ENCODE results near the gene CDK5RAP3.
"Not testable (repeated sequence)": the region's sequence is repeated elsewhere in the genome, so short reads cannot be mapped to it uniquely, and the experiment has no call there.

Gene CDK5RAP3, protein sequence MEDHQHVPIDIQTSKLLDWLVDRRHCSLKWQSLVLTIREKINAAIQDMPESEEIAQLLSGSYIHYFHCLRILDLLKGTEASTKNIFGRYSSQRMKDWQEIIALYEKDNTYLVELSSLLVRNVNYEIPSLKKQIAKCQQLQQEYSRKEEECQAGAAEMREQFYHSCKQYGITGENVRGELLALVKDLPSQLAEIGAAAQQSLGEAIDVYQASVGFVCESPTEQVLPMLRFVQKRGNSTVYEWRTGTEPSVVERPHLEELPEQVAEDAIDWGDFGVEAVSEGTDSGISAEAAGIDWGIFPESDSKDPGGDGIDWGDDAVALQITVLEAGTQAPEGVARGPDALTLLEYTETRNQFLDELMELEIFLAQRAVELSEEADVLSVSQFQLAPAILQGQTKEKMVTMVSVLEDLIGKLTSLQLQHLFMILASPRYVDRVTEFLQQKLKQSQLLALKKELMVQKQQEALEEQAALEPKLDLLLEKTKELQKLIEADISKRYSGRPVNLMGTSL

DNA sequence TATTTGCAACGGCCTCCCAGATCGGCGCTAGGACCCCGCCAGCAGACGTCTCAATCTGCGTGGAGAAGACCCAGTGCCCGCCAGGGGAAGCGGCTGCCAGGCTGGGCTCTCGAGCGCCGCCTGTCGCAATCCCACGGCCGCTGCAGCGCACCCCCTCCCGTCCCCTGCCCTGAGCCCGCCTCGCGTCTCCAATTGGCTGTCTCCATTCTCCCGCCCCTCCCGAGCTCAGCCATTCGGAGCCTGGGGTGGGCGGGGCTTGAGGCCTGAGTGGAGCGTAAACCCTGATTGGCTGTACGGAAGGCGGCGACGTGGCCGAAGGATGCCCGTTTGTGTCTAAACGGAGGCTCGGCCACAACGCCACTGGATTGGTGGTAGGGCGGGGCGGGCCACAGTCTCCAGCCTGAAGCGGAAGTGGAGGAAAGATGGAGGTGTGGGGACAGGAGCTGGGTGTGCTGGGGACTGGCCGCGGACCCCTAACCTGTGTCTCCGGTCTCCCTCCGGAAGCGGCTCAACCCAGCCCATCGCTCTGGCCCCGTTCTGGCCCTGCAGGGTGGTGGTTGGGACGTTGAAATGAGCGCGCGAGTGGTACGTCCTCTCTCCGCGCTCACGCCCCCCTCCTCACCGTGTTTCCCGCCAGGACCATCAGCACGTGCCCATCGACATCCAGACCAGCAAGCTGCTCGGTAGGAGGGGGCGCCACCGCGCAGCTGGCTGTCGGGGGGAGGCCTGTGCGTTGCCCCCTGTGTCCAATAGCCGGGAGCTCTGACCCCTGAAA lies at the start of gene CDK5RAP3:
TSS of gene CDK5RAP3 (plus strand) at position 389 of the 775 bp plus-strand sequence. CDS start at position 423, 34 bp downstream.
- peak; percentile 99 for DNase-seq

DNA sequence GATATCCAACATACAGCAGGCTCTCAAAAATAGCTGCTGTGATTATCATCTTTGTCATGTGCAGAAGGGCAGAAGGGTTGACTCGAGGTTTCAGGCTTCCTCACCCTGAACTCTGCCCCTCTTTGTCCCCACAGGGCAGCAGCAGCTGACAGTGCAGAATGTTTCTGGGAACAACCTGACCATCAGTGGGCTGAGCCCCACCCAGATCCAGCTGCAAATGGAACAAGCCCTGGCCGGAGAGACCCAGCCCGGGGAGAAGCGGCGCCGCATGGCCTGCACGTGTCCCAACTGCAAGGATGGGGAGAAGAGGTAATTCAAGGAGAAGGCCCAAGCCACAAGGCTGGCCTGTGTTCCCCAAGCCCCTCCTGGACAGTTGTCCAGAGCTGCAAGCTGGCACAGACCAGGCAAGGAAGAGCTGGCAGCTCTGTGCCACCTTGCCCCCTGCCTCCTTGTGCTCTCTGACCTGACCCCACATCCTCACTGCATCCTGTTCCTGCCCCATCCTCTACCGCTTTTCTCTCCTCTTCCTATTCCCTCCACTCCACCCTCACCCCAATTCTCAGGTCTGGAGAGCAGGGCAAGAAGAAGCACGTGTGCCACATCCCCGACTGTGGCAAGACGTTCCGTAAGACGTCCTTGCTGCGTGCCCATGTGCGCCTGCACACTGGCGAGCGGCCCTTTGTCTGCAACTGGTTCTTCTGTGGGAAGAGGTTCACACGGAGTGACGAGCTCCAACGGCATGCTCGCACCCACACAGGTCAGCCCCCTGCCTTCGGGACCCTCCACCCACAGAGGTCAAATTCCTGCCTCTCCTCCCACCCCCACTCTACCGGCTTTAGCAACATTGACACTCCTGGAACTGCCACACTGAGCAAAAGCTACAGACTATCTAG lies 45.9 kb upstream of the CDK5RAP3 start:
- DNase-seq = no peak

DNA sequence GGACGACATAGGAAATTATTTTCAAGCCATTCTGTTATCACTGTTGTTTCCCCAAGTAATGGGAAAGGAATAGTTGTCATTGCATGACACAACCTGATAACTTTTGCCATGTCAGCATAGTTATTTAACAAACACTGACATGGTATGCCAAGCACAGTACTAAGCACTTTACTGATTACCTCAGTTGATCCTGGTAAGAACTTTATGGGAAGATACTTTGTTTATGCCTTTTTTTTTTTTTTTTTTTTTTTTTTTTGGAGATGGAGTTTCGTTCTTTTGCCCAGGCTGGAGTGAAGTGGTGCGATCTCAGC lies 45.3 kb upstream of the CDK5RAP3 start:
- no peak for DNase-seq

DNA sequence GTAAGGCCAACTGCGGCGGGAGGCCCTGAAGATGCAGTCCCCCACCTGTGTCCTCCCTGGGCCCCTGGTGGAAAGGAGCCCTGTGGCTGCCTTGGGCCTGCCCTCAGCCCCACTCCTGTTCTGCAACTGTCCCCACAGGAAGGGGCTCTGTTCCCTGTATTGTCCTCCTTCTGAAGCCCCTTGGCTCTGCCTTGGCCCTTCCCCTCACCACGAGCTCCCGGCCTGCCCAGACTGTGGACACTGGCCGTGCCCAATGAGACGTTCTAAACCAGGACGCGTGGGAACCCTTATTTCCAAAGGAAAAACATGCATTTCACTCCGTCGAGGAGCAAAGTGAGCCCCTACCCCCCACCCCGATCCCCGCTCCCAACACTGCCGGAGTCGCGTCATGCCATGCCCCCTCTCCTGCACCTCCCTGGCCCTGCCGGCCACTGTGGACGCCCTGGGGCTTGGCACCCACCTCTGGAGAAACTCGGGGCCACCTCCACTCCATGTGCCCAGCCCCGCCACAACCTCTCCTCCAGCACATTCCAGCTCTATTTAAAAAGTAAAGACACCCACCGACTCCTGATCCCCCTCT lies 43.0 kb upstream of the CDK5RAP3 start:
- no peak for DNase-seq

DNA sequence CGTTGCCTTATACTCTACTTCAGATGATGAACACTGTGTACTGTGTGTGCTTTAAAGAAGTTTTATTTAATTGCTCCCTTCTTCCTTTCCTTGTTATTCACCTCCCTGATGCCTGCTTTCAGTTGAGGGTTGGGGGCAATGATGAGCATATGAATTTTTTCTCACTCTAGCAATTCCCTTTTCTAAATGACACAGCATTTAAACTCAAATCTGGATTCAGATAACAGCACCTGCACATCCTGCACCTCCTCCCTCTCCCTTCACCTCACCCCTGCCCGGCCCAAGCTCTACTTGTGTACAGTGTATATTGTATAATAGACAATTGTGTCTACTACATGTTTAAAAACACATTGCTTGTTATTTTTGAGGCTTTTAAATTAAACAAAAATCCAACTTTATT lies 42.5 kb upstream of the CDK5RAP3 start:
- no peak for DNase-seq

DNA sequence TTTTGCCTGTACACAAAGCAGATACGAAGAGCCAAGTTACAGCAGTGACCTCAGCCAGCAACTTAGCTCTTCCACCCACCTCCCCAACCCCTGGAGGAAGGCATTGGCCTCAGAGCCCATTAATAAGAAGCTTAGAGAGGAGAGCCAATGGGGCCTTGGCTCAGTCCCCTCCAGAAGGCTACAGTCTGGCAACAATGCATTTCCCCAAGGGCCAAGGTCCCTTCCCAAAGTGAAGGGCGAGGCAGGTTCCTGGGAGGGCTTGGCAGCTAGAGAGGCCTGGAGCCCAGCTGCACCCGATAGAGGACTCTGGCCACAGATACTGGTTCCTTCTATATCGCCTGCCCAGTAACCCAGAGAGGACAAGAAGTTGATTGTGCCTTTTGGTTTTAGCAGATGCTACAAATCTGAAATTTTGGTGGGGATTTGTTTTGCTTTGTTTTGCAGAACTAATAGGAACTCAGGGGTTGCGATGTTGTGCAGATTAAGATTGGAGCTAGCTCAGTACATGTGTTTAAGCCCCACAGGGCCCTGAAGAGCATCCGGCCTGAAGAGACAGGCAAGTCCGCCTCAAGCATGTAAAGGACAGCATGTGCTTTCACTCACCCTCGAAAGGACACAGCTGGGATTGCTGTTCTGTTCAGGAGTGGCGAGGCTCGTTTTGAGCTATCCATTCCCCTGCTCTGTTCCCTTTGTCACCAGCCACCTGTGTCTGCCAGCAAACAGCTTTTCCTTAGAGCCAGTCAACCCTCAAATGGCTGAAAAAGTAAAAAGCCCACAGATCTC lies 41.5 kb upstream of the CDK5RAP3 start:
- no peak for DNase-seq

DNA sequence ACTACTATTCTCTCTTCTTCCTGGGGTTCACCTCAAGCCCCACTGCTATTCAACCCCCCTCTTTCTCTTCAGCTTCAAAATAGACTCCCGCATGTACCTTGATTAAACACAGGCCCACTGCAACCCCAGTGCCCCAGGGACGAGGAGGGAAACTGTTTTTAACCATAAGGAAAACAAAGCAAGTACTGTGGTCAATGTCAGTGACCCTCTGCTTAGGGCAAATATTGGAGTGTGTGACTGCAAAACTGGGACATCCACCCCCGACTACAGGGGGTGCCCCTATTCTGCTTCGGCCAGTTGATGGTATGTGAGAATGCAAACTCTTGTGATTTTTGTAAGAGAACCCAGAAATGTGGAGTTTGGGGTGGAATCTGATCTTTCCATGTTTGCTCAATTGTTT lies 39.1 kb upstream of the CDK5RAP3 start:
- no peak for DNase-seq

DNA sequence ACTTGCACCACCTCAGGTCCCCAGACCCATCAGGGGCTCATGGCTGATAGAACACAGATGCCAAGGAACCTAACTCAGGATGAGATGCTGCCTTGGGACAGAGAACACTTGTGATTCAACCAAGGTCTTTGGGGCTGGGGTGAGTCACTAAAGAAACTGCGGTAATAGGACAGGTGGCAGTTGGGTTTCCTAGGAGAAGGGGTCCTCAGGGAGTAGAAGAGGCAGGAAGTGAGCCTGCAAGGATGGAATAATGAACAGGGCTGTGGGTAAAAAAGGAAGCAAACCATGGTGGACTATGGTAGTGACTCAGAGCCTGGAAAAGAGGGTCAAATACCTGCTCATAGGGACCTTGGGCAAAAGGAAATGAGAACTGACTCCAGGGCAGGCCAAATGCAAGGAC lies 36.1 kb upstream of the CDK5RAP3 start:
- peak; percentile 54 for DNase-seq

DNA sequence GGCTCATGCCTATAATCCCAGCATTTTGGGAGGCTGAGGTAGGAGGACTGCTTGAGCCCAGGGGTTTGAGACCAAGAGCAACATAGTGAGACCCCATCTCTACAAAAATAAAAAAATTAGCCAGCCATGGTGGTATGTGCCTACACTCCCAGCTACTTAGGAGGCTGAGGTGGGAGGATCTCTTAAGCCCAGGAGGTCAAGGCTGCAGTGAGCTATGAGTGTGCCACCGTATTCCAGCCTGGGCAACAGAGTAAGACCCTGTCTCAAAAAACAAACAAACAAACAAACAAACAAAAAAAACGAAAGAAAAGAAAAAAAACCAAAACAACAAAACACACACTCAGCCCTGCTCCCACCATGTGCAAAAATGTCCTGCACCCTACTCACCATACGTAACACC lies 35.4 kb upstream of the CDK5RAP3 start:
- not testable (repeated sequence) for DNase-seq

DNA sequence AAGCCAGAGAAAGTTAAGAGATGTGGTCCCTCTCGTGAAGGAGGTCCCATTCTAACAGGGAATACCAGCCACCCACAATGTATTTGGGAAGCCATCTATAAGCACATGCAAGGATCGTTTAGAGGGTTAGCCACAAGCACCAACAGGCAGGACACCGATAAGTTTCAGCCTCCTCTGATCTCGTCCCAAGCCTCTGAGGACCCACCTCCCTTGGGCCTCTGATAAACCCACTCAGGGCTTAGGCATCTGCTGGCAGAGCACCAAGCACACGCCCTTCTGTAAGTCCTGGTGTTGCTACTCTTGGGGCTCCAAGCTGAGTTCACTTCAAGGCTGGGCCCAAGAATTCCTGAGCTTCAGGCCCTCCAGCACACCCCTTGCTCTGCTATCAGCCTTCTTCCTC lies 35.0 kb upstream of the CDK5RAP3 start:
- no peak for DNase-seq

DNA sequence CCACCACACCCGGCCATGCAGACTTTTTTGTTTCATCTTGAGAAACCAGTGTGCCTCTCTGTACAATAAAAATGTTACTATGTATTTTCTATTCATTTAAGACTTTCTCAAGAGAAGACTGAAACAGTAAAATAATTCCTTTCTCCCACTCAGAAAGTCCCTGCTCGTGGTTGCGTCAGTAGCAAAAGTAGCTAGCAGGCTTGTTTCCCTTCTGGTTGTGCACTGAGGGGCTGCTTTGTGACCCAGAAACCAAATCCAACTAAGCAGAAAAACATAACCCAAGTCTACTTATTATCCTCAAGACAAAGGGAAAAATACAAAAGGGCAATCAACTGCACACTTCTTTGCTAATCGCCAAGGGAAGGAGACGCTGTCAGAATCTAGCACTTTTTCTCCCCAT lies 33.0 kb upstream of the CDK5RAP3 start:
- no peak for DNase-seq

DNA sequence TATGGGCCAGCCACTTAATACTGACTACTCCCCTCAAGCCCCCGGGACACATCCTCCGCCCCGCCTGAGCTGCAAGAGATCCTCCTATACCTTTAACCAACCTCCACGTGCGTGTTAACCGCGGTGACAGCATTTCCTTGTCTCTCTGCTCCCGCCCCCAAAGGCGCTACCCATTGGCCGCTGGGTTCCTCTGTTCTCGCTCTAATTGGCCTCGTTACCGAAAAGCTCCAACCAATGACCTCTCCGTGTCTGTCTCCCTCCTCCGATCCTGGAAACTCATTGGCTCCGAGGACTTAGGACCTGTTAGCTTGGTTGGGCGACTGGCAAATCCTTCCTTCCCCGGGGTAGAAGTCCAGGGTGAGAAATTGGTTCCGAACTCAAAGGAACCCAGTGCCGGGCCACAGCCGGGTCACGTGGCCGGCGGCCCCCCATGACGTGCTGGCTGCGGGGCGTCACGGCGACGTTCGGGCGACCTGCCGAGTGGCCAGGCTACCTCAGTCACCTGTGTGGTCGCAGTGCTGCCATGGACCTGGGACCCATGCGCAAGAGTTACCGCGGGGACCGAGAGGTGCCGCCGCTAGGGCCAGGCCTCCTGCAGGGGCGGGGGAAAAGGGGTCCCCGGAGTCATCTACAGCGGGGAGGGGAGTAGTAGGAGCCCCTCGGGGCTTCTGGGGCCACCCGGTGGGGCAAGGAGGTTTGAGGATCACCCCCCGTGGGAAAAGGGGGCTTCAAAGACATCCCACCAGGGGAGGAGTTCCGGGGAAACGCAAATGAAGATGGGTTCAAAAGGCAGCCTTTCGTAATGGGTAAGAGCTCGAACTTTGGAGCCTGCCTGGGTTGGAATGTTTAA lies 29.4 kb upstream of the CDK5RAP3 start, which contains the start of gene PNPO:
TSS of gene PNPO (plus strand) at position 326 of the 850 bp plus-strand sequence. CDS start at position 431, 105 bp downstream.
- DNase-seq = peak; percentile 99

DNA sequence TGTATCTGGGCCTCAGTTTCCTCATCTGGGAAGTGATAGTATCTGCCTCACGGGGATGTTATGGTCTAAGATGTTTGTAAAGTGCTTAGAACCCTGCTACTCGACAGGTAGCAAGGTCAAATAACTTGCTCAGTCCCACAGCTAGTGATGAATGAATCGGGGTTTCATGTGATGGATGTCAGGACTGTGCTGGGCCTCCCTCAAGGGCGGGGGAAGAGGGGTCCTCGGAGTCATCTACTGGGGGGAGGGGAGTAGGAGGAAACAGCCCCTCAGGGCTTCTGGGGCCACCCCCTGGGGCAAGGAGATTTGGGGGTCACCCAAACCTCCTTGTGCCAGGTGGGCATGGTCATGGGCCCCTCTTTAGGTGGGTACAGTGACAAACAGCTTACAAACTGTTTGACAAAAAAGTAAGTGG lies 28.8 kb upstream of the CDK5RAP3 start:
- no peak for DNase-seq

DNA sequence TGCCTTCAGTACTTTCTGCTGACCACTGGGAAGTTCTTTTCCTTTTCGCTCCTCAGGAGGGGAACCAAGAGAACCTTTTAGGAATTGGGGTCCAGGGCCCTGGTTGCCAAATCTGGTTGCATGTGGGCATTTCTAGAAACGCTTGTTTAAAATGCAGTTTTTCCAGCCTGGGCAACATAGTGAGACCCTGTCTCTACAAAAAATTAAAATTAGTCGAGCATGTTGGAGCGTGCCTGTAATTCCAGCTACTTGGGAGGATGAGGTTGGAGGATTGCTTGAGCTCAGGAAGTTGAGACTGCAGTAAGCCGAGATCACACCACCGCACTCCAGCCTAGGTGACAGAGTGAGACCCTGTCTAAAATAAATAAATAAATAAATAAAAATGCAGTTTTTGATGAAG lies 28.3 kb upstream of the CDK5RAP3 start:
- DNase-seq = no peak

DNA sequence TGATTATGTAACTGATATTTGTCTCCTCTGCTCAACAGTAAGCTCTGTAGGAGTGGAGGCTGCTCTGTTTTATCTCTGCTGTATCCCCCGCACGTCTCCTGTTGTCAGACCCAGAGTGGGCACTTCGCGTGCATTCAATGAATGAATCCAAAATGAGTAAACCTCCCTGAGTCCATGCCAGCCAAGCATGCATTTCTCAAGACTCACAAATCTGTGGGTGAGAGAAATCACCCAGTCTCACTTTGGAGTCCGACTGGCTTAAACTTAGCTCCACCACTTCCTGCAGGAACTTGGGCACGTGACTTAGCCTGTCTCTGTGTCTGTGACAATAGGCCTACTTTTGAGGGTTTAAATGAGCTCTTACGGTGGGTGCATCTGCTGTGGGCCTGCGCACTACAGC lies 25.8 kb upstream of the CDK5RAP3 start:
- DNase-seq = no peak

DNA sequence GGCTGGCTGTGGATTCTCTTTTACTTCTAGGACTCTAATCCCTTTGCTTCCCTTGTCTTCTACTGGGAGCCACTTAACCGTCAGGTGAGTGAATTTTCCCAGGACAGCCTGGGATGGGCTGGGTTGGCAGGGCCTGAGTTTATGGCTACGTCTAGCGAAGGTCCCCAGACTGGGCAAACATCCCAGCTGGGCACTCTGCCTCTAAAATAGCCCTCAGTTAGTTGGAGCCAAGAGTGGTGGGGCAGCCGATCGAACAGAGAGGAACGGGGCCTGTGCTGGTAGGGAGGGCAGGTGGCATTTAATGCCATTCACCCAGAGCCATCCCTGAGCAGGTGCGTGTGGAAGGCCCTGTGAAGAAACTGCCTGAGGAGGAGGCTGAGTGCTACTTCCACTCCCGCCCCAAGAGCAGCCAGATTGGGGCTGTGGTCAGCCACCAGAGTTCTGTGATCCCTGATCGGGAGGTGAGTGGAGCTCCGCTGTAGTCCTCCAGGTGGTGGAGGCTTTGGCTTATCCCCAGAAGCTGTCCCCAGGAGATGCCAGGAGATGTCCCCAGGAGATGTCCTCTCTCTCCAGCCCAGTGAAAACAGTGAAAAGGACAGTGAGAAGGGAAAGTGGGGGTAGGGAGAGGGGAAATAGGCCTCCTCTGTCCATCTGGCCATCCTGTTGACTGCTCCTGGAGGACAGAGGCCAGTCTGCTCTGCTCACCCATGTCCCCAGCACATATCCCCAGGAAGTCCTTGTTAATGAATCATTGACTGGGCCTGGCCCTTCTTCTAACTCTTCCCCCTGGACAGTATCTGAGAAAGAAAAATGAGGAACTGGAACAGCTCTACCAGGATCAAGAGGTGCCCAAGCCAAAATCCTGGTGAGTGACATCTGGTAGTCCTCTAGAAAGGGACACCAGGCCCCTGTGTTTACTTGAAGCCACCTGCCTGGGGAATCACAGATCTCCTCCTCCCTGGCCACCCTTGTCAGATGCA lies 25.1 kb upstream of the CDK5RAP3 start:
- DNase-seq = no peak

DNA sequence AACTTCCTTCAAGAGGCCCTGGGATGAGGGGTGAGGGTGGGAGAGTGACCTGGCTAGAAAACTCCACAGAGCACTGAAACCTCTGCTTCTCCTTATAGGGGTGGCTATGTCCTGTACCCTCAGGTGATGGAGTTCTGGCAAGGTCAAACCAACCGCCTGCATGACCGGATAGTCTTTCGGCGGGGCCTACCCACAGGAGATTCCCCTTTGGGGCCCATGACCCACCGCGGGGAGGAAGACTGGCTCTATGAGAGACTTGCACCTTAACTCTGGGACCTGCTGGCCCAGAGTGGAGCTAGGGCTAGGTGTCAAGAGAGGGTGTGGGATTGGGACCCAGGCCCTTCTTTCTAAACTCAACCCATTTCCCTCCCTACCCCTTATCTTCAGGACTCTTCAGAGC lies 24.4 kb upstream of the CDK5RAP3 start:
- DNase-seq = no peak

DNA sequence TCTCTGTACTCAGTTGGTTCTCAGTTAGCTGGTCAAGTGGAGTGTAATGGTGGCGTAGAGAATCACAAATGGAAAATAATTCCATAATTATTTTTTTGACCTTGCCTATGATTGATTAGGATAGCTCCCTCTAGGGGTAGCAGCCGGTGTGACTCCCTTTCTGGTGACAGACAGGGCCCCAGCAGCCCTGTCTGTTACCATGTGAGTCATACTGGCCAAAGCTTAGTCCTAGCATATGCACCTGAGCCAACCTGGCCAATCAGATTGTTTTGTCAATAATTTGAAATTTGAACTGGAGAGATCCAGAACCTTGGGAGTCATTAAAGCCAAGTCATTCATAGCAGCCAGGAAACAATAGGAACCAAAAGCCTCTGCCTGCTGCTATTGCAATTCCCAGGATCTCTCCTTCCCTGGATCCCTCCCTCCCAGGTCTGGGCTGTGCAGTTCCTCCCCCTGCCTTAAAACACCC lies 23.9 kb upstream of the CDK5RAP3 start:
- peak; percentile 83 for DNase-seq

DNA sequence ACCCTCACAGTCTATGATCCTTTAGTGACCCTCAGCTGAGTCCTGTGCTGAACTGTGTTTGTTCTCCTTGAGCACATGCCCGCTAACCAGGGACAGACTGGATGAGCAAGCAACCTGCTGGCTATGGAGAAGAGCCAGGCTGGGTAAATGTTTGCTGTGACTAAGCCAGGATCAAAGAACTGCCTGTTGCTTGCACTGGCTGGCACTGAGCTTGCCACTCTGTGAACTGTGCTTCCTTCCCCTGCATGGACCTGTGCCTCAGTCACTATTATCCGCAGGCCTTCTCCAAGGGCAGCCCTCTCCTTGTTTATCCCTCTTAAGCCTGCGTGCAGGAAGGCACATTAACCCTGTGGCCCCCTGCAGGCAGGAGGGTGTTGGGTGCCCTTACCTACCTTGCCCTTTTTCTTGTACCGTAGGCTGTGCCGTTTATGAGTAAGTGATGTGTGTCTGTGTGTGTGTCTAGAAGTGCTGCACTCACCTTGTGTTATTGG lies 22.2 kb upstream of the CDK5RAP3 start:
- no peak for DNase-seq
